BJ (cell line): ENCODE measurements around the gene SSTR3. TPM values are rescaled to one million over a fixed set of nuclear protein-coding genes. Genes with fewer than 3 reads are reported as not detected.

Experiments used
- CTCF ChIA-PET: fragments of 350-600 bp; formaldehyde crosslinking; extraction: SDS; loops from one replicate; lab custom pipeline; 2021; ENCODE audit warnings: antibody characterized with exemption, inconsistent platforms; lab: Yijun Ruan, JAX
- POLR2A ChIA-PET: fragments of 300-600 bp; sonication (Branson Sonifier 250); formaldehyde crosslinking; extraction: SDS; loops from one replicate; lab custom pipeline; 2021; ENCODE audit warnings: antibody characterized with exemption; lab: Charles Lee
- DNase-seq: peaks from one replicate; pipeline ENCODE4 v3.0.0-alpha.2; 2011; ENCODE audit warnings: low read depth
- H3K27me3 ChIP-seq: 2 replicates; pipeline ENCODE4 v1.6.0; 2011; ENCODE audit warnings: low read length; ENCODE audit not compliant: control insufficient read depth, insufficient read depth
- H3K36me3 ChIP-seq: 2 replicates; pipeline ENCODE4 v1.5.1; 2011; ENCODE audit warnings: low read length; ENCODE audit not compliant: control insufficient read depth, insufficient read depth
- H3K4me3 ChIP-seq: 2 replicates; pipeline ENCODE4 v1.5.1; 2011; ENCODE audit warnings: low read depth, mild to moderate bottlenecking, control low read depth, low read length
- polyA plus RNA-seq: library from polyadenylated mRNA; depleted of rRNA; stranded (reverse); fragments of >200 nt; gene quantifications from 2 replicates; pipeline ENCODE4 v1.2.3, GENCODE V29; 2011
- TF ChIP-seq, protein P1 (sequence below): IDR thresholded peaks from 2 replicates; pipeline ENCODE4 v1.5.1; 2011; ENCODE audit warnings: low read depth, mild to moderate bottlenecking, control low read depth, inconsistent platforms, low read length, moderate library complexity; ENCODE audit not compliant: insufficient read depth

SSTR3 gene
- polyA plus RNA-seq, 1 experiment, result not detected

DNA sequence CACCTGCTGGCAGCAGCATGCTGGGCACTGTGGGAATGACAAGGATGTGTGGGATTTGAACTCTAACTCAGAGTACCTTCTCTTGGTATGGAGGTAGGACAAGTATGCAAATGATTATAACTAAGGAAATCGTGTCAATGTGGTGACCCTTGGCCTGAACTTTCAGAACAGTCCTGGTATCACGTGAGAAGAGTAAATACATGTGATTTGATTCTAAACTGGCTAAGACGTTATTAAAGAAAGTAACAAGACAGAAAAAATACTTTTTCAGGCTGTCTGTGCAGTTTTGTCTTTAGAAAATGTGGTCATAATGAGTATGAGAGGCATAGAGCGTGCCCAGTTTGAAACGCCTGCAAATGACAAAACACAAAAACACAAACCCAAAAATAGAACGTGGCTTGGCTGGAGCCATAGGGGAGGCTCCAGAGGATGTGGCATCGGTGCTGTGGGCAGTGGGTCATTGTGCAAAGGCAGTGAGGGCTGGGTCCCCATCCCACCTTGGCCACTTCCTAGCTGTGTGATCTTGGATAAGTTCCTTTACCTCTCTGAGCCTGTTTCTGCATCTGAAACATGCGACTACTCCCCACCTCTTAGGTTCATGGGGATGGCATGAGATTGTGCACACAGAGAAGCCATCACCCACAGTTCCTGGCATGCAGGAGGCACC, 44.2 kb downstream of the SSTR3 start:
- CTCF ChIA-PET, result interaction anchor here (0.9 to 9.7 kb wide), 5 partner anchors 11 to 119 kb away, joined by 3 to 161 read pairs (median 10); no protein-coding TSS in a partner anchor

DNA sequence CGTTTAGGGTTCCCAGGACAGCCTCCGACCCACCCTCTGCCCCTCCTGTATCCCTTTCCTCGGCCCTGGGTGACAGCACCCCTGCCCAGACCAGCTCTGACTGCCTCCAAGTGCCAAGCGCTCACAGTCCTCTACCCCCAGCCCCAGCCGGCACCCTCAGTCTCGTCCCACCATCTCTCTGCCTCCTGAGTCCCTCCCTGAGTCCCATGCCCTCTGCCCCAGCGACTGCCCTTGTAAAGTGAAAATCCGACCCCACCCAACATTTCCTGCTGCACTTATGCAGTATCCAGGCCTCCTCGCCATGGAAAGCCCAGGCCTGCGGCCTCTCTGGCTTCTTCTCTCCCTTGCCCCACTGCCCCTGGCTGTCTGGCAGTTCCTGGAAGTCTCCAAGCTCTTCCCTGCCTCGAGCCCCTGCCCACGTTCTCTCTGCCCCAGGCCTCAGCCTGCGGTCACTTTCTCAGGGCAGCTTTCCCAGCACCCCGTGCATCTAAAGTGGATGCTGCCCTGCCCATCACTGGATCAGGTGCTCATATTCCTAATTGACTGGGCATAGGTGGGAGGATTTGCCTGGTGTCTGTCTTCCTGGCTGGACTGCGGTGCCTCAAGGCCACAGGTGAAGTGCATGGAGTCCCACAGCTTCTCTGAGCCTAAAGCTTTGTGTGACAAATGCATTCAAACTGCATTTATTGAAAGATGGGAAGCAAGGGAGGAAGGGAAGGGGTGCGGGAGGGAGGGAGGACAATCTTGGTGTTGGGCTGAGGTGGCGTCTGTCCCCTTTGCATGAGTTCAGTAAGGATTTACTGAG, 44.9 kb downstream of the SSTR3 start:
- Histone ChIP-seq H3K4me3 (no peak overlapping the region), H3K36me3 (no peaks in the 10 kb centered on the region), H3K27me3 (peaks cover 8% of the 10 kb centered on the region)
- ChIA-PET CTCF (interaction anchor here (0.7 to 9.7 kb wide), 10 partner anchors 9 to 93 kb away, joined by 3 to 161 read pairs (median 6); no protein-coding TSS in a partner anchor), POLR2A (interaction anchor here (0.6 kb wide), 1 partner anchor 22 kb away, joined by 4 read pairs; no protein-coding TSS in a partner anchor)
- TF ChIP-seq, protein P1, sequence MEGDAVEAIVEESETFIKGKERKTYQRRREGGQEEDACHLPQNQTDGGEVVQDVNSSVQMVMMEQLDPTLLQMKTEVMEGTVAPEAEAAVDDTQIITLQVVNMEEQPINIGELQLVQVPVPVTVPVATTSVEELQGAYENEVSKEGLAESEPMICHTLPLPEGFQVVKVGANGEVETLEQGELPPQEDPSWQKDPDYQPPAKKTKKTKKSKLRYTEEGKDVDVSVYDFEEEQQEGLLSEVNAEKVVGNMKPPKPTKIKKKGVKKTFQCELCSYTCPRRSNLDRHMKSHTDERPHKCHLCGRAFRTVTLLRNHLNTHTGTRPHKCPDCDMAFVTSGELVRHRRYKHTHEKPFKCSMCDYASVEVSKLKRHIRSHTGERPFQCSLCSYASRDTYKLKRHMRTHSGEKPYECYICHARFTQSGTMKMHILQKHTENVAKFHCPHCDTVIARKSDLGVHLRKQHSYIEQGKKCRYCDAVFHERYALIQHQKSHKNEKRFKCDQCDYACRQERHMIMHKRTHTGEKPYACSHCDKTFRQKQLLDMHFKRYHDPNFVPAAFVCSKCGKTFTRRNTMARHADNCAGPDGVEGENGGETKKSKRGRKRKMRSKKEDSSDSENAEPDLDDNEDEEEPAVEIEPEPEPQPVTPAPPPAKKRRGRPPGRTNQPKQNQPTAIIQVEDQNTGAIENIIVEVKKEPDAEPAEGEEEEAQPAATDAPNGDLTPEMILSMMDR, result no peak
- no peak for DNase-seq

More for the DNA sequence above, 44.2 kb downstream of the SSTR3 start:
- Histone ChIP-seq H3K27me3 (peaks cover 7% of the 10 kb centered on the region), H3K36me3 (no peaks in the 10 kb centered on the region), H3K4me3 (no peak overlapping the region)
- POLR2A ChIA-PET, result no interaction called here
- no peak for DNase-seq
- TF ChIP-seq, protein P1, result no peak

DNA sequence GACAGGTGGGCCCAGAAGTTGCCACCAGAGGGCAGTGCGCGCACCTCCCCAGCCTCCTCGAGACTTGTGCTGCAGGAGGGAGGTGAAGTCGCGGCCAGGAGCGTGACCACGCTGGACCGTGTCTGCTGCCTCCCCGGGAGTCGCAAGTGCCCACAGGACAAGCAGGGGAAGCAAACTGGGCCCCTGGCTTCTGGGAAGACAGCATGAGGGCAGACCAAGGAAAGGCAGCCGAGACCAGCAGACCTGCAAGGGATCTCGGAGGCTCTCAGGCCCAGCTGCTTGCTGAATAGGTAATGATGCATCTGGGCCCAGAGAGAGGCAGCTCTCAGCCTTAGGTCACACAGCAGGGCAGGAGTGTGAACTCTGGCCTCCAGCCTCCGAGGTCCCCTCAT, 45.6 kb downstream of the SSTR3 start:
- H3K4me3 ChIP-seq, result no peak overlapping the region
- TF ChIP-seq, protein P1, result peak; percentile 90
- DNase-seq, result no peak
- CTCF ChIA-PET, result interaction anchor here (0.7 to 9.7 kb wide), 10 partner anchors 10 to 94 kb away, joined by 3 to 161 read pairs (median 6); no protein-coding TSS in a partner anchor
- H3K36me3 ChIP-seq, result no peaks in the 10 kb centered on the region
- POLR2A ChIA-PET, result interaction anchor here (0.6 kb wide), 1 partner anchor 23 kb away, joined by 4 read pairs; no protein-coding TSS in a partner anchor
- H3K27me3 ChIP-seq, result peaks cover 8% of the 10 kb centered on the region

DNA sequence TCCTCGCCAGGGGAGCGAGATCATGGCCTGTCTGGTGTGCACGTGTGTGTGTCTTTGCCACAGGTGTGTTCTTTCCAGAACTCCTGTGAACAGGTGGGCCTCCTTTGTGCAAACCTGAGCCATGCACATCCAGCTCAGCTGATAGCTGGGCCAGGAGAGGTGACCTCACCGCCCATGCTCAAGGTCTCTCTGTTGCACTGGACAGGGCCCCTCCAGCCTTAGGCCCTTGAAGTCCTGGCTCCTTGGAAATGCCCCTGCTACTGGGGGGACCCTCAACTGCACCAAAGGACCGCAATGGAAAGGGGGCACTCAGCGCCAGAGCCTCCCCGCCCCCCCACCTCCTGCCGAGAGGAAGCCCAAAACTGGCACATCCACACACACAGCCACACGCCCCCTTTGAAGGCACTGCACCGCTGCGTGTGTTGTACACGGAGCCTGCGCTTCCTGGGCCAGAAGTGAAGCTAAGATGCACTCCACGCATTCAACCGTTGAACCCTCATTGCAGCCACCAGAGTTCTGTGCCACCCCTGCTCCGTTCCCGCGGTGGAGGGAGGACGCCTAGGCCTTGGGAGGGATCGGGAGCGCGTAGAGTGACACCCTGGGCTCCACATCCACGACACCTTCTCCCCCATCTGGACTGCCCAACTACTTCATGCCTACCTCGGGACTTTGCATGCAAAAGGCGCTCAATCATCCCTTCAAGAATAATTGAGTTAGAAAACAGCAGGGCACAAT, 46.2 kb downstream of the SSTR3 start:
- ChIA-PET POLR2A (no interaction called here), CTCF (interaction anchor here (0.7 to 9.7 kb wide), 7 partner anchors 9 to 95 kb away, joined by 3 to 161 read pairs (median 8); partner anchors contain the start of gene C1QTNF6)
- no peak for DNase-seq
- H3K27me3 ChIP-seq, result peaks cover 6% of the 10 kb centered on the region
- no peak overlapping the region for H3K4me3 ChIP-seq
- no peaks in the 10 kb centered on the region for H3K36me3 ChIP-seq
- TF ChIP-seq, protein P1, result no peak
